Pancreas (tissue), 10 donors: ENCODE data around the gene NSG2. TPM values are rescaled to one million over a fixed set of nuclear protein-coding genes. Genes with fewer than 3 reads are reported as not detected.
A peak's percentile ranks its signal among the peaks of the same experiment; 100 is the strongest.

ENCODE experiments used
- ATAC-seq, 4 donors: fragments of 200-7000 bp; cut with Tn5 transposase; one replicate each; pipeline versions ENCODE4 v1.8.0 to v1.9.1; 2020; ENCODE audit warnings: mild to moderate bottlenecking in 4 of 4, moderate library complexity in 4 of 4
- DNase-seq, 6 donors: peaks; one replicate each; pipeline ENCODE4 v3.0.0-alpha.2; 2020
- FAIRE-seq: peaks from 2 replicates; lab custom pipeline; 2012; peaks lifted over from hg19 to GRCh38; lab: Jason Lieb, UNC
- H3K27ac ChIP-seq, 4 donors: fragments of 200-600 bp; sonication (generic); 1 replicate in 3 of 4; 2 replicates in 1 of 4; pipeline versions ENCODE4 v1.5.0 to v1.8.0; 2020
- H3K27me3 ChIP-seq, 4 donors: fragments of 200-600 bp; one replicate each; pipeline ENCODE4 v1.8.0; 2021
- H3K36me3 ChIP-seq, 3 donors: fragments of 200-600 bp; sonication (generic) in 1 of 3; one replicate each; pipeline versions ENCODE4 v1.5.0 to v1.8.0; 2020 to 2021
- H3K4me1 ChIP-seq, 3 donors: fragments of 200-600 bp; one replicate each; pipeline ENCODE4 v1.8.0; 2021
- H3K4me3 ChIP-seq, 4 donors: fragments of 200-600 bp; sonication (generic) in 2 of 4; one replicate each; pipeline versions ENCODE4 v1.5.0 to v1.8.0; 2020 to 2021
- H3K9me3 ChIP-seq, 4 donors: fragments of 200-600 bp; one replicate each; pipeline ENCODE4 v1.8.0; 2021
- WGBS, 2 donors: extraction: QIAGEN DNeasy Blood & Tissue Kit; methylation state at CpG; one replicate each; pipeline ENCODE4 v1.1.7; 2013; 5-methylcytosine and 5-hydroxymethylcytosine counted together
- intact Hi-C, 3 donors: fragments of 100-400 bp; cut with DNase I; formaldehyde crosslinking; loops; one replicate each; pipeline versions ENCODE4 v1.11.1 to v1.14.2; 2022
- polyA plus RNA-seq, 2 donors: library from polyadenylated mRNA; stranded (reverse); fragments of 200-250 nt; gene quantifications; one replicate each; pipeline ENCODE4 v1.2.3, GENCODE V29; 2013
- total RNA-seq, 6 donors: library from RNA; stranded (reverse); fragmentation: NEBNext Ultra II Directional in 4 of 6; extraction: Animal tissue kit (Norgen Biotek cat#: 25700) in 4 of 6; gene quantifications; one replicate each; pipeline versions ENCODE4 v1.2.1 to v1.2.4, GENCODE V29; 2021 to 2023
- TF ChIP-seq, protein P1 (sequence below), 4 donors: fragments of 200-600 bp; sonication (generic) in 3 of 4; IDR thresholded peaks; one replicate each; pipeline versions ENCODE4 v1.5.0 to v1.8.0; 2021; ENCODE audit warnings: antibody characterized with exemption in 4 of 4
- donor health status: healthy with polysubstance abuse.
- donor health status: DM: no; HTN: no; CAD: no; lungs with moderate emphysema.
- donor health status: DM: no; HTN: no; CAD: no.
- donor health status: control.
- donor health status: control.
- donor health status: Bipolar disorder and iron deficiency.
- donor health status: DM: yes; HTN: yes; CAD: no.
- donor health status: DM: no; HTN: no; CAD: no.
- donor health status: DM: no; HTN: no; CAD: no.
- donor health status: DM: yes; HTN: yes; CAD: no.

Gene NSG2
- total and polyA plus RNA-seq, 8 donors = 0.19 to 3.5 (median 0.45) TPM

DNA sequence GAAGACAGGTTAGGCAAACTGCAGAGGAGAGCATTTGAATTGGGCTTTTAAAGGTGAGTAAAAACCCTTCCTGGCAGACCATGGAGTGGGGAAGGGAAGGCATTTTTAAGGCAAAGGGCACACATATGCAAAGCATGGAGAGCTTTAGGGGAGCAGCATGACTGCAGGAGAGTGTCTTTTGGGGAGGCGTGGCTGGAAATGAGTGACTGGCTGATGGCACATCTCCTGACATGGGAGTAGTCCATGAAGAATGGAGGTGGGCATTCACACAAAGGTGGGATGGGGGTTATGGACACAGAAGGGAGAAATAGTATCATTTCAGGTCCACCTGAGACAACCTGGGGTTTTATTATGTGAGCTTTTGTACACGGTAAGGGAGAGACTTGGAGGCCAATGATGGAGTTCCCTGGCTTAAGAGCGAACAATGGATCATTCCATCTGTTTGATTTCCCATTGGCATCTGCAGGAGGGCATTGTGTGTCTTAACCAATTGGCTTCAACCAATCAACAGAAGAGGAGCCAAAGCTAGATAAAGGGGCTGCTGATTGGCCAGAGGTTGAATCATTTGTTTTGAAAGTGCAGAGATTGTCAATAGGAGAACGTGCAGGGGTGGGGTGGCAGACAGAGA, 2.1 kb downstream of the NSG2 start:
- Histone ChIP-seq H3K27ac (no peak overlapping the region), H3K27me3 (no peaks in the 10 kb centered on the region), H3K9me3 (no peaks in the 10 kb centered on the region), H3K4me3 (no peak overlapping the region), H3K4me1 (no peaks in the 10 kb centered on the region), H3K36me3 (no peaks in the 10 kb centered on the region)
- WGBS, 2 donors = 67 to 71% methylated on average over 4 of the region's 4 CpGs
- DNase-seq (no peak), ATAC-seq (no peak), FAIRE-seq (no peak)
- intact Hi-C loops = loop anchor here in 2 of 3 donors (5.0 kb wide), 1 partner anchor 265 kb away; no protein-coding TSS in a partner anchor
- TF ChIP-seq, protein P1, sequence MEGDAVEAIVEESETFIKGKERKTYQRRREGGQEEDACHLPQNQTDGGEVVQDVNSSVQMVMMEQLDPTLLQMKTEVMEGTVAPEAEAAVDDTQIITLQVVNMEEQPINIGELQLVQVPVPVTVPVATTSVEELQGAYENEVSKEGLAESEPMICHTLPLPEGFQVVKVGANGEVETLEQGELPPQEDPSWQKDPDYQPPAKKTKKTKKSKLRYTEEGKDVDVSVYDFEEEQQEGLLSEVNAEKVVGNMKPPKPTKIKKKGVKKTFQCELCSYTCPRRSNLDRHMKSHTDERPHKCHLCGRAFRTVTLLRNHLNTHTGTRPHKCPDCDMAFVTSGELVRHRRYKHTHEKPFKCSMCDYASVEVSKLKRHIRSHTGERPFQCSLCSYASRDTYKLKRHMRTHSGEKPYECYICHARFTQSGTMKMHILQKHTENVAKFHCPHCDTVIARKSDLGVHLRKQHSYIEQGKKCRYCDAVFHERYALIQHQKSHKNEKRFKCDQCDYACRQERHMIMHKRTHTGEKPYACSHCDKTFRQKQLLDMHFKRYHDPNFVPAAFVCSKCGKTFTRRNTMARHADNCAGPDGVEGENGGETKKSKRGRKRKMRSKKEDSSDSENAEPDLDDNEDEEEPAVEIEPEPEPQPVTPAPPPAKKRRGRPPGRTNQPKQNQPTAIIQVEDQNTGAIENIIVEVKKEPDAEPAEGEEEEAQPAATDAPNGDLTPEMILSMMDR (IDR thresholded peaks at IDR 0.05) = no peak

DNA sequence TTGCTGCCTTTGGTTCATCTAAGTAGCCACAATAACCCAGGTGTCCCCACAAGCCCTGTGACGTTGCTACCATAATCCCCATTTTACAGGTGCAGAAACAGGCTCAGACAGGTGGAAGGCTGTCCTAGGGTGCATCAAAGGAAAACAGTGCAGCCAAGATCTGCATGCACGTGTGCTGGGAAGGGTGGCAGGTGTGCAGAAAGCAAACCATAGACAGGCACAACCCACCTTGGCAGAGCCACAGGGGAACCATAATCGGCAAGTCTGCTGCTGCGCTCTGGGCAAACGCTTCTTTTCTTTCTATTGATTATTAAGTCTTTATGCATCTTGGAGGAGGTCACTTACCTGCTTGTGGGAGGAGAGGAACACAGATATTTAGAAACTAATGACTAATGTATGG, 7.1 kb downstream of the NSG2 start:
- TF ChIP-seq, protein P1 (IDR thresholded peaks at IDR 0.05) = no peak
- WGBS, 2 donors = 51 to 66% methylated on average over 5 of the region's 5 CpGs
- H3K27ac ChIP-seq = no peak overlapping the region
- H3K9me3 ChIP-seq = no peaks in the 10 kb centered on the region
- no peaks in the 10 kb centered on the region for H3K27me3 ChIP-seq
- no peaks in the 10 kb centered on the region for H3K4me1 ChIP-seq
- H3K4me3 ChIP-seq = no peak overlapping the region
- DNase-seq (peak in 2 of 6 donors; percentile 34 to 56), FAIRE-seq (no peak), ATAC-seq (peak; percentile 39 to 94 (median 57))
- H3K36me3 ChIP-seq = no peaks in the 10 kb centered on the region
- intact Hi-C loops = loop anchor here in 1 of 3 donors (10.0 kb wide), 1 partner anchor 252 kb away; no protein-coding TSS in a partner anchor

DNA sequence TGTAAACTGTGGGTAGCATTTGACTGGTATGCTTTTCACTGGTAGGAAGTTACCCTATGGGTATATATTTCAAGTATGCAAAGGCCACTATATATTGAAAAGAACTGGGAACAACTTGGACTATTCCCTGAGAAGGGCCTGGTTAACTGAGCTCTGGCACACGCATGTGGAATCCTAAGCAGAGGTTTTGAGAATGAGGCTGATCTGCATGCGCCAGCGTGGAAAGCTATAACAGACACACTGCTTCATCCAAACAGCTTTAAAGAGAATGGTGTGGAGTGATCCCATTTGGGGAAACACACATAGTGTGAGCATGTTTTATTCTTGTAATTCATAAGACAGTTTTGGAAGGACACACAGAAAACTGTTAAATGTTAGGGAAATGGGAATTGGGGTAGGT, 8.4 kb downstream of the NSG2 start:
- TF ChIP-seq, protein P1 (IDR thresholded peaks at IDR 0.05) = no peak
- H3K4me3 ChIP-seq = no peak overlapping the region
- DNase-seq (no peak), ATAC-seq (no peak), FAIRE-seq (no peak)
- no peak overlapping the region for H3K27ac ChIP-seq
- intact Hi-C loops = loop anchor here in 1 of 3 donors (10.0 kb wide), 1 partner anchor 251 kb away; no protein-coding TSS in a partner anchor
- H3K36me3 ChIP-seq = no peaks in the 10 kb centered on the region
- H3K27me3 ChIP-seq = no peaks in the 10 kb centered on the region
- whole genome bisulfite sequencing, 2 donors = 95 to 96% methylated on average over 3 of the region's 3 CpGs
- no peaks in the 10 kb centered on the region for H3K9me3 ChIP-seq
- H3K4me1 ChIP-seq = no peaks in the 10 kb centered on the region

DNA sequence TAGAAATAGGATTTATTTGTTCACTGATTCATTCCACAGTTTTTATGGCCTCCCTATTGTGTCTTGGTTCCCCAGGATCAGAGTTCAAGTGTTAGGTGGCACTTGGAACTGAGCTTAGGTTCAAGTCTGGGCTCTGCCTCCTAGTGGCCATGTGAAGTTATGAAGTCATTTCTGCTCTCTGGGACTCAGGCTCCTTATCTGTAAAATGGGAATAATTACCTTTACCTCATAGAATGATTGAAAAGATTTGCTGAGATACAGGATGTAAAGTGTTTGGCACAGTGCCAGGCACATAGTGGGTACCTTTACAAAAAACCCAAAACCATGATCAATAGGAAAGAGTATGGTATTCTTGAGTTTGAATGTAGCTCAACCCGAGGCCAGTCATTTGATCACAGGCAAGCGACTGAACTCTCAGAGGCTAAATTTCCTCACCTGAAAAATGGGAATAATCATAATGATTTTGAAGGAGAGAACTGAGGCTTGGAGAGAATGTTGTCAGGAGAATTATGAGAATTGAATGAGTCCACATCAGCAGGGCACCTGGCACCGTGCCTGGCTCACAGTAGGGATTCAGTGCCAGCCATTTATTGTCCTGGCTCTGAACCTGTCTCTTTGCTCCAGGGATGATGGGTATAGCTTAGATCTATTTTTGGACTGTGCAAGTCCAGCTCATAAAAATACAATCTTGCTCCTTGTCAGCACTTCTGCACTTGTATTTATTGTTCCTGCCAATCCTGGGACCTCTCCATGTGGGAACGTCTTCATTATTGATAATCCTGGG, 10.8 kb downstream of the NSG2 start:
- Histone ChIP-seq H3K36me3 (no peaks in the 10 kb centered on the region), H3K27ac (no peak overlapping the region), H3K27me3 (no peaks in the 10 kb centered on the region), H3K9me3 (no peaks in the 10 kb centered on the region), H3K4me1 (no peaks in the 10 kb centered on the region), H3K4me3 (no peak overlapping the region)
- TF ChIP-seq, protein P1 (IDR thresholded peaks at IDR 0.05) = no peak
- intact Hi-C loops = loop anchor here in 1 of 3 donors (10.0 kb wide), 1 partner anchor 249 kb away; no protein-coding TSS in a partner anchor
- ATAC-seq (no peak), FAIRE-seq (no peak), DNase-seq (no peak)
- WGBS, 2 donors = 69 to 70% methylated on average over 4 of the region's 4 CpGs
